ENCODE data around the gene SMAGP. TPM values are rescaled to one million over a fixed set of nuclear protein-coding genes. Genes with fewer than 3 reads are reported as not detected.
A peak's percentile ranks its signal among the peaks of the same experiment; 100 is the strongest.
"Not testable (repeated sequence)": the region's sequence is repeated elsewhere in the genome, so short reads cannot be mapped to it uniquely, and the experiment has no call there.

The SMAGP gene
- total RNA-seq, 2 experiments from 2014 or later = 4.3 to 4.7 TPM

- no peaks in the 10 kb centered on the region for H3K27me3 Mint-ChIP-seq (ENCODE audit: low read depth)
- ATAC-seq (no peak), DNase-seq (no peak)
- H3K9me3 Mint-ChIP-seq (ENCODE audit: insufficient read depth) = no peaks in the 10 kb centered on the region
- ChIA-PET POLR2A (no interaction called here), CTCF (no interaction called here)
- H3K27ac Mint-ChIP-seq = no peak overlapping the region
- no peak overlapping the region for H3K4me3 Mint-ChIP-seq
- peaks cover 11% of the 10 kb centered on the region for H3K4me1 Mint-ChIP-seq (ENCODE audit: low read depth)
- no peaks in the 10 kb centered on the region for H3K36me3 Mint-ChIP-seq (ENCODE audit: low read depth)
These were observed 47.8 kb downstream of the SMAGP start for GRCh38 chr12:51222461-51222860.

GRCh38 chr12:51219857-51220256, 50.4 kb downstream of the SMAGP start:
- DNase-seq; ATAC-seq; H3K36me3 Mint-ChIP-seq (ENCODE audit: low read depth); CTCF ChIA-PET; POLR2A ChIA-PET; H3K4me3 Mint-ChIP-seq; H3K9me3 Mint-ChIP-seq (ENCODE audit: insufficient read depth); H3K27me3 Mint-ChIP-seq (ENCODE audit: low read depth); H3K27ac Mint-ChIP-seq: not testable (repeated sequence)
- peaks cover 11% of the 10 kb centered on the region for H3K4me1 Mint-ChIP-seq (ENCODE audit: low read depth)

- CTCF ChIA-PET = interaction anchor here (1.1 to 2.5 kb wide), 6 partner anchors 10 to 139 kb away, joined by 3 to 17 read pairs (median 8); partner anchors contain the start of gene DAZAP2
- no peak for ATAC-seq
- H3K27me3 Mint-ChIP-seq (ENCODE audit: low read depth) = no peaks in the 10 kb centered on the region
- no peaks in the 10 kb centered on the region for H3K9me3 Mint-ChIP-seq (ENCODE audit: insufficient read depth)
- POLR2A ChIA-PET = interaction anchor here (3.9 kb wide), 1 partner anchor 19 kb away, joined by 31 read pairs; the partner anchor contains the start of gene DAZAP2
- DNase-seq = no peak
- H3K27ac Mint-ChIP-seq = peak overlapping the region; percentile 44
- H3K36me3 Mint-ChIP-seq (ENCODE audit: low read depth) = no peaks in the 10 kb centered on the region
- H3K4me3 Mint-ChIP-seq = no peak overlapping the region
- peaks cover 11% of the 10 kb centered on the region for H3K4me1 Mint-ChIP-seq (ENCODE audit: low read depth)
These were observed 50.9 kb downstream of the SMAGP start for GRCh38 chr12:51219322-51219721.

- ChIA-PET POLR2A (interaction anchor here (0.8 to 3.9 kb wide), 5 partner anchors 11 to 170 kb away, joined by 3 to 31 read pairs (median 7); partner anchors contain the start of genes CSRNP2, DAZAP2 and LETMD1), CTCF (interaction anchor here (0.6 to 2.5 kb wide), 20 partner anchors 8 to 170 kb away, joined by 3 to 17 read pairs (median 4); partner anchors contain the start of gene DAZAP2)
- H3K36me3 Mint-ChIP-seq (ENCODE audit: low read depth) = no peaks in the 10 kb centered on the region
These were observed 51.5 kb downstream of the SMAGP start for GRCh38 chr12:51218607-51219161.

GRCh38 chr12:51217968-51218606, 52.1 kb downstream of the SMAGP start, which contains the start of gene POU6F1:
POU6F1 (minus strand) TSS chr12:51218062; CDS start chr12:51206836, 11,226 bp downstream.
- DNase-seq = peak; percentile 73
- ChIA-PET POLR2A (interaction anchor here (0.6 to 3.9 kb wide), 7 partner anchors 12 to 312 kb away, joined by 3 to 31 read pairs (median 4); partner anchors contain the start of genes CSRNP2, DAZAP2 and LETMD1), CTCF (interaction anchor here (0.6 to 2.5 kb wide), 23 partner anchors 9 to 169 kb away, joined by 3 to 17 read pairs (median 4); partner anchors contain the start of gene DAZAP2)
- Mint-ChIP-seq H3K27ac (peak within 1 kb of the TSS; percentile 84), H3K27me3 (ENCODE audit: low read depth) (no peaks in the 10 kb centered on the region), H3K9me3 (ENCODE audit: insufficient read depth) (no peaks in the 10 kb centered on the region), H3K4me1 (ENCODE audit: low read depth) (peaks cover 11% of the 10 kb centered on the region), H3K4me3 (peak within 1 kb of the TSS; percentile 85), H3K36me3 (ENCODE audit: low read depth) (no peaks in the 10 kb centered on the region)
- peak; percentile 89 for ATAC-seq

More at GRCh38 chr12:51218607-51219161, 51.5 kb downstream of the SMAGP start:
- Mint-ChIP-seq H3K4me1 (ENCODE audit: low read depth) (peaks cover 11% of the 10 kb centered on the region), H3K27ac (peak overlapping the region; percentile 84), H3K27me3 (ENCODE audit: low read depth) (no peaks in the 10 kb centered on the region), H3K4me3 (peak overlapping the region; percentile 85), H3K9me3 (ENCODE audit: insufficient read depth) (no peaks in the 10 kb centered on the region)
- ATAC-seq (no peak), DNase-seq (no peak)

- CTCF ChIA-PET = interaction anchor here (0.7 to 2.5 kb wide), 12 partner anchors 14 to 168 kb away, joined by 3 to 17 read pairs (median 4); partner anchors contain the start of gene DAZAP2
These were observed 52.9 kb downstream of the SMAGP start for GRCh38 chr12:51217133-51217967.

GRCh38 chr12:51216642-51217041, 53.6 kb downstream of the SMAGP start:
- no peaks in the 10 kb centered on the region for H3K9me3 Mint-ChIP-seq (ENCODE audit: insufficient read depth)
- ChIA-PET POLR2A (interaction anchor here (3.9 kb wide), 1 partner anchor 22 kb away, joined by 31 read pairs; the partner anchor contains the start of gene DAZAP2), CTCF (interaction anchor here (1.0 to 1.2 kb wide), 2 partner anchors 14 to 127 kb away, joined by 3 read pairs; no protein-coding TSS in a partner anchor)
- no peaks in the 10 kb centered on the region for H3K36me3 Mint-ChIP-seq (ENCODE audit: low read depth)
- no peak for DNase-seq
- H3K27ac Mint-ChIP-seq = no peak overlapping the region
- peak overlapping the region; percentile 16 for H3K4me3 Mint-ChIP-seq
- ATAC-seq = no peak
- peaks cover 11% of the 10 kb centered on the region for H3K4me1 Mint-ChIP-seq (ENCODE audit: low read depth)
- no peaks in the 10 kb centered on the region for H3K27me3 Mint-ChIP-seq (ENCODE audit: low read depth)

More at GRCh38 chr12:51217133-51217967, 52.9 kb downstream of the SMAGP start:
- no peaks in the 10 kb centered on the region for H3K27me3 Mint-ChIP-seq (ENCODE audit: low read depth)
- POLR2A ChIA-PET = interaction anchor here (0.6 to 3.9 kb wide), 7 partner anchors 13 to 312 kb away, joined by 3 to 31 read pairs (median 4); partner anchors contain the start of genes CSRNP2, DAZAP2 and LETMD1
- ATAC-seq (peak; percentile 58), DNase-seq (peak; percentile 47)
- no peaks in the 10 kb centered on the region for H3K9me3 Mint-ChIP-seq (ENCODE audit: insufficient read depth)
- peak overlapping the region; percentile 84 for H3K27ac Mint-ChIP-seq
- H3K4me1 Mint-ChIP-seq (ENCODE audit: low read depth) = peaks cover 11% of the 10 kb centered on the region
- no peaks in the 10 kb centered on the region for H3K36me3 Mint-ChIP-seq (ENCODE audit: low read depth)
- peak overlapping the region; percentile 85 for H3K4me3 Mint-ChIP-seq

GRCh38 chr12:51214895-51215294, 55.3 kb downstream of the SMAGP start:
- ATAC-seq (no peak), DNase-seq (no peak)
- Mint-ChIP-seq H3K27ac (no peak overlapping the region), H3K4me3 (no peak overlapping the region), H3K27me3 (ENCODE audit: low read depth) (no peaks in the 10 kb centered on the region), H3K9me3 (ENCODE audit: insufficient read depth) (no peaks in the 10 kb centered on the region), H3K4me1 (ENCODE audit: low read depth) (peaks cover 11% of the 10 kb centered on the region), H3K36me3 (ENCODE audit: low read depth) (no peaks in the 10 kb centered on the region)
- ChIA-PET POLR2A (interaction anchor here (1.2 kb wide), 1 partner anchor 29 kb away, joined by 3 read pairs; no protein-coding TSS in a partner anchor), CTCF (no interaction called here)

- ATAC-seq (no peak), DNase-seq (no peak)
- Mint-ChIP-seq H3K36me3 (ENCODE audit: low read depth) (no peaks in the 10 kb centered on the region), H3K27me3 (ENCODE audit: low read depth) (no peaks in the 10 kb centered on the region), H3K4me1 (ENCODE audit: low read depth) (no peaks in the 10 kb centered on the region), H3K27ac (no peak overlapping the region), H3K9me3 (ENCODE audit: insufficient read depth) (no peaks in the 10 kb centered on the region), H3K4me3 (no peak overlapping the region)
- POLR2A ChIA-PET = no interaction called here
- CTCF ChIA-PET = interaction anchor here (1.2 to 2.2 kb wide), 3 partner anchors 42 to 180 kb away, joined by 3 to 7 read pairs (median 6); no protein-coding TSS in a partner anchor
These were observed 59.4 kb downstream of the SMAGP start for GRCh38 chr12:51210690-51211395.

- Mint-ChIP-seq H3K27ac (no peak overlapping the region), H3K27me3 (ENCODE audit: low read depth) (no peaks in the 10 kb centered on the region), H3K9me3 (ENCODE audit: insufficient read depth) (no peaks in the 10 kb centered on the region), H3K4me1 (ENCODE audit: low read depth) (no peaks in the 10 kb centered on the region), H3K4me3 (no peak overlapping the region), H3K36me3 (ENCODE audit: low read depth) (no peaks in the 10 kb centered on the region)
- DNase-seq (no peak), ATAC-seq (no peak)
- CTCF ChIA-PET = interaction anchor here (0.6 to 2.7 kb wide), 2 partner anchors 9 to 96 kb away, joined by 3 to 14 read pairs; no protein-coding TSS in a partner anchor
- POLR2A ChIA-PET = no interaction called here
These were observed 61.0 kb downstream of the SMAGP start for GRCh38 chr12:51209259-51209658.
